Endothelial cell of umbilical vein (primary cell): ENCODE data around the gene AQP1. TPM values are rescaled to one million over a fixed set of nuclear protein-coding genes. Genes with fewer than 3 reads are reported as not detected.

ENCODE experiments used
- BruUV-seq: library from RNA; stranded (reverse); fragments of 400-500 nt; replicated peaks from 2 replicates; lab custom pipeline; 2021; lab: Mats Ljungman, UMichigan
- CTCF ChIA-PET: fragments of 300-600, 350-600 bp; sonication (Branson Sonifier 250); formaldehyde crosslinking; loops from one replicate; lab custom pipeline; 2021; ENCODE audit warnings: antibody characterized with exemption, inconsistent platforms; lab: Charles Lee
- POLR2A ChIA-PET: fragments of 300-600, 350-600 bp; sonication (Branson Sonifier 250); formaldehyde crosslinking; loops from one replicate; lab custom pipeline; 2021; ENCODE audit warnings: antibody characterized with exemption, inconsistent platforms; lab: Charles Lee
- DNase-seq: peaks from one replicate; pipeline ENCODE4 v3.0.0-alpha.2; 2011; ENCODE audit warnings: low read depth, low spot score
- FAIRE-seq: peaks from 2 replicates; lab custom pipeline; 2011; peaks lifted over from hg19 to GRCh38; lab: Jason Lieb, UNC
- H2AFZ ChIP-seq: 2 replicates; pipeline ENCODE4 v1.6.0; 2012; ENCODE audit warnings: low read depth, low read length, control low read depth, inconsistent platforms
- H3K27ac ChIP-seq: 2 replicates; pipeline ENCODE4 v1.5.1; 2011; ENCODE audit warnings: low read depth, mild to moderate bottlenecking, control low read depth, low read length, moderate library complexity; ENCODE audit not compliant: insufficient read depth
- H3K27me3 ChIP-seq, 2 experiments: 2 replicates each; pipeline versions ENCODE4 v1.6.0 to v1.6.1; 2011; ENCODE audit warnings: low read length in 2 of 2, mixed read lengths in 1 of 2; ENCODE audit not compliant: control insufficient read depth in 2 of 2, insufficient read depth in 2 of 2
- H3K36me3 ChIP-seq, 2 experiments: 2 replicates in 1 of 2; 3 replicates in 1 of 2; pipeline ENCODE4 v1.5.1; 2011; ENCODE audit warnings: low read length in 2 of 2, mild to moderate bottlenecking in 1 of 2, moderate library complexity in 1 of 2; ENCODE audit not compliant: control insufficient read depth in 2 of 2, insufficient read depth in 2 of 2; ENCODE audit errors: extremely low read depth in 1 of 2
- H3K4me1 ChIP-seq: 3 replicates; pipeline ENCODE4 v1.5.1; 2011; ENCODE audit warnings: mild to moderate bottlenecking, low read length; ENCODE audit not compliant: control insufficient read depth, insufficient read depth; ENCODE audit errors: extremely low read depth
- H3K4me2 ChIP-seq: 2 replicates; pipeline ENCODE4 v1.6.1; 2011; ENCODE audit warnings: low read length, control low read depth, mixed read lengths; ENCODE audit not compliant: insufficient read depth
- H3K4me3 ChIP-seq, 3 experiments: fragments of 200-600 bp in 1 of 3; sonication (generic), shearing (Covaris generic) in 1 of 3; replicated peaks in 1 of 3; 2 replicates each; pipeline ENCODE4 v1.5.1; 2011 to 2016; ENCODE audit warnings: control low read depth in 3 of 3, low read length in 3 of 3, mild to moderate bottlenecking in 2 of 3, inconsistent platforms in 1 of 3, low read depth in 1 of 3, moderate library complexity in 1 of 3; ENCODE audit not compliant: insufficient read depth in 1 of 3
- H3K79me2 ChIP-seq: 2 replicates; pipeline ENCODE4 v1.6.0; 2012; ENCODE audit warnings: low read length, inconsistent platforms; ENCODE audit not compliant: control insufficient read depth, insufficient read depth
- H3K9ac ChIP-seq: replicated peaks from 2 replicates; pipeline ENCODE3; 2011; ENCODE audit warnings: low read length, control low read depth; ENCODE audit not compliant: insufficient read depth; ENCODE audit errors: extremely low read depth
- H3K9me1 ChIP-seq: replicated peaks from 3 replicates; pipeline ENCODE4 v1.6.0; 2011; ENCODE audit warnings: mild to moderate bottlenecking, low read length; ENCODE audit not compliant: control insufficient read depth, insufficient read depth; ENCODE audit errors: extremely low read depth
- H3K9me3 ChIP-seq: replicated peaks from 2 replicates; pipeline ENCODE4 v1.5.1; 2012; ENCODE audit warnings: low read length, inconsistent platforms; ENCODE audit not compliant: control insufficient read depth, insufficient read depth
- H4K20me1 ChIP-seq: replicated peaks from 2 replicates; pipeline ENCODE3; 2011; ENCODE audit warnings: mild to moderate bottlenecking, low read length; ENCODE audit not compliant: control insufficient read depth, insufficient read depth; ENCODE audit errors: extremely low read depth
- CTCF ChIP-seq, 2 donors: IDR thresholded peaks; 1 replicate in 1 of 2; 2 replicates in 1 of 2; pipeline ENCODE4 v1.5.1; 2011; ENCODE audit warnings: low read length in 2 of 2, mild to moderate bottlenecking in 2 of 2, moderate library complexity in 2 of 2, control low read depth in 1 of 2, inconsistent platforms in 1 of 2, low read depth in 1 of 2; ENCODE audit not compliant: insufficient read depth in 1 of 2; ENCODE audit errors: extremely low read depth in 1 of 2
- EZH2 ChIP-seq: IDR thresholded peaks from 2 replicates; pipeline ENCODE4 v1.6.1; 2012; ENCODE audit warnings: borderline replicate concordance, low read depth, mild to moderate bottlenecking, moderate library complexity, low read length, inconsistent platforms; ENCODE audit not compliant: severe bottlenecking
- FOS ChIP-seq: IDR thresholded peaks from 2 replicates; pipeline ENCODE4 v1.6.1; 2011; ENCODE audit warnings: mild to moderate bottlenecking, low read length, moderate library complexity, borderline replicate concordance; ENCODE audit not compliant: insufficient read depth
- GATA2 ChIP-seq: IDR thresholded peaks from 2 replicates; pipeline ENCODE4 v1.7.0; 2011; ENCODE audit warnings: low read depth, mild to moderate bottlenecking, moderate library complexity, mixed read lengths, low read length; ENCODE audit not compliant: insufficient read length, insufficient read depth
- JUN ChIP-seq: IDR thresholded peaks from 2 replicates; pipeline ENCODE4 v1.6.1; 2011; ENCODE audit warnings: borderline replicate concordance, low read depth; ENCODE audit not compliant: insufficient read length, insufficient read depth
- MAX ChIP-seq: IDR thresholded peaks from 2 replicates; pipeline ENCODE4 v1.6.1; 2011; ENCODE audit not compliant: insufficient read depth, insufficient read length
- MYC ChIP-seq: IDR thresholded peaks from one replicate; pipeline ENCODE4 v1.6.1; 2011; ENCODE audit warnings: mild to moderate bottlenecking, low read depth, low read length
- POLR2A ChIP-seq: IDR thresholded peaks from 2 replicates; pipeline ENCODE4 v1.6.1; 2012; ENCODE audit warnings: low read depth, mild to moderate bottlenecking, control low read depth, low read length
- POLR2AphosphoS5 ChIP-seq: IDR thresholded peaks from 2 replicates; pipeline ENCODE4 v1.6.1; 2012; ENCODE audit warnings: low read depth, mild to moderate bottlenecking, control low read depth, low read length, moderate library complexity; ENCODE audit not compliant: insufficient read depth
- dilution Hi-C: fragments of 300-500 bp; cut with MboI; formaldehyde crosslinking; loops from one replicate; pipeline ENCODE4 v1.15.0; 2019; ENCODE audit warnings: low sequenced_read_pairs; ENCODE audit not compliant: extremely low pct_ligation_motif_present
- intact Hi-C: fragments of 100-400 bp; cut with micrococcal nuclease; formaldehyde crosslinking; loops from one replicate; pipeline ENCODE4 v1.10.0; 2022
- polyA plus RNA-seq, 4 experiments: library from polyadenylated mRNA; depleted of rRNA in 3 of 4; stranded (reverse) in 3 of 4; unstranded in 1 of 4; fragments of >200 nt; gene quantifications; 2 replicates each; pipeline versions ENCODE4 v1.2.1 to v1.2.3, GENCODE V29; 2011 to 2012; ENCODE audit warnings: missing spikeins in 1 of 4
- total RNA-seq: library from RNA; stranded (reverse); gene quantifications from 2 replicates; pipeline ENCODE4 v1.2.3, GENCODE V29; 2021

The AQP1 gene
- total and polyA plus RNA-seq, 2 donors (not counting 3 experiments of a cell fraction or from before 2014, with no cell fraction given), result 11.7 to 15.9 TPM

GRCh38 chr7:30965372-30965771, 53.7 kb downstream of the AQP1 start:
- no peaks in the 10 kb centered on the region for H4K20me1 ChIP-seq
- no peak for FAIRE-seq
- ChIA-PET POLR2A (no interaction called here), CTCF (interaction anchor here (1.1 to 3.9 kb wide), 3 partner anchors 15 to 56 kb away, joined by 3 to 18 read pairs (median 4); no protein-coding TSS in a partner anchor)
- no peak overlapping the region for H2AFZ ChIP-seq
- H3K27me3 ChIP-seq, result peaks cover 5 to 11% of the 10 kb centered on the region in 2 experiments
- DNase-seq, result no peak
- H3K9ac ChIP-seq, result no peak overlapping the region
- no peaks in the 10 kb centered on the region for H3K36me3 ChIP-seq
- no peak for TF ChIP-seq FOS
- no peak for TF ChIP-seq GATA2
- no peak for TF ChIP-seq MAX
- TF ChIP-seq POLR2A, result no peak
- TF ChIP-seq JUN, result no peak
- TF ChIP-seq MYC, result no peak
- no peak for TF ChIP-seq POLR2AphosphoS5
- TF ChIP-seq CTCF (IDR thresholded peaks at IDR 0.05; ENCODE audit: extremely low read depth in 1 of 2, insufficient read depth in 1 of 2, low read depth in 1 of 2, low read length in 2 of 2), result no peak
- no peak for TF ChIP-seq EZH2
- H3K9me3 ChIP-seq, result no peaks in the 10 kb centered on the region
- H3K27ac ChIP-seq, result no peak overlapping the region
- BruUV-seq, result no TSS peak
- H3K79me2 ChIP-seq, result no peaks in the 10 kb centered on the region
- intact Hi-C loops, result no loop called here
- no peak overlapping the region for H3K4me3 ChIP-seq
- no peak overlapping the region for H3K4me2 ChIP-seq
- H3K9me1 ChIP-seq, result no peaks in the 10 kb centered on the region
- dilution Hi-C loops, result no loop called here
- no peaks in the 10 kb centered on the region for H3K4me1 ChIP-seq
